OCI-LY7 (cell line): ENCODE measurements around the gene CLCN2.

ENCODE experiments used
- EZH2phosphoT487 ChIP-seq: fragments of 200-600 bp; sonication (generic); IDR thresholded peaks from 2 replicates; pipeline ENCODE4 v1.6.1; 2018; ENCODE audit warnings: low read depth, borderline replicate concordance, mild to moderate bottlenecking, mixed run types, antibody characterized with exemption, low read length, moderate library complexity, mixed read lengths
- TF ChIP-seq, protein P1 (sequence below): fragments of 200-600 bp; sonication (generic); conservative IDR thresholded peaks from 2 replicates; pipeline ENCODE4 v1.5.1; 2014; ENCODE audit warnings: mild to moderate bottlenecking, antibody characterized with exemption, low read length, moderate library complexity, mixed read lengths

DNA sequence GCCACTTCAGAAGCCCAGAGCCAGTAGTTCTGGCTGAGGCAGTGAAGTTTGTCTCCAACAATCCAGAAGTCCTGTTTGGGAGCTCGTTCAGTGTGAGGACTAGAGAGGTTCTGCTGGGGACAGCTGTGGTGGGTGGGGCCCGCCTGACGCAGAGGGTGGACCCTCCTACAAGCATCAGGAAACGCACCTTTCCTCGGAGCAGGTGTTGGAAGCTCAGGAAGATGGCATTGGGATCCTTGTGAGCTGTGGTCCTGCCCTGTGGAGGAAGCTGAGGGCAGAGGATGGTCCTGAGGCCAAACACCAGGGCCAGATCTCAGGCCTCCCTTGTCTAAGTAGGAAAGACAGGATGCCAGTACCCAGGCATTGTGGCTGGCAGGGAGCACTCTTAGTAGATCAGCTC lies 11.5 kb upstream of the CLCN2 start:
- TF ChIP-seq, protein P1, sequence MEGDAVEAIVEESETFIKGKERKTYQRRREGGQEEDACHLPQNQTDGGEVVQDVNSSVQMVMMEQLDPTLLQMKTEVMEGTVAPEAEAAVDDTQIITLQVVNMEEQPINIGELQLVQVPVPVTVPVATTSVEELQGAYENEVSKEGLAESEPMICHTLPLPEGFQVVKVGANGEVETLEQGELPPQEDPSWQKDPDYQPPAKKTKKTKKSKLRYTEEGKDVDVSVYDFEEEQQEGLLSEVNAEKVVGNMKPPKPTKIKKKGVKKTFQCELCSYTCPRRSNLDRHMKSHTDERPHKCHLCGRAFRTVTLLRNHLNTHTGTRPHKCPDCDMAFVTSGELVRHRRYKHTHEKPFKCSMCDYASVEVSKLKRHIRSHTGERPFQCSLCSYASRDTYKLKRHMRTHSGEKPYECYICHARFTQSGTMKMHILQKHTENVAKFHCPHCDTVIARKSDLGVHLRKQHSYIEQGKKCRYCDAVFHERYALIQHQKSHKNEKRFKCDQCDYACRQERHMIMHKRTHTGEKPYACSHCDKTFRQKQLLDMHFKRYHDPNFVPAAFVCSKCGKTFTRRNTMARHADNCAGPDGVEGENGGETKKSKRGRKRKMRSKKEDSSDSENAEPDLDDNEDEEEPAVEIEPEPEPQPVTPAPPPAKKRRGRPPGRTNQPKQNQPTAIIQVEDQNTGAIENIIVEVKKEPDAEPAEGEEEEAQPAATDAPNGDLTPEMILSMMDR: no peak
- no peak for TF ChIP-seq EZH2phosphoT487
